ENCODE data around the gene TGOLN2.

The TGOLN2 gene

GRCh38 chr2:85273738-85274731, 53.8 kb downstream of the TGOLN2 start:
- CTCF ChIA-PET: interaction anchor here (1.7 to 14.1 kb wide), 4 partner anchors 8 to 25 kb away, joined by 3 to 114 read pairs (median 14); no protein-coding TSS in a partner anchor
- POLR2A ChIA-PET: no interaction called here
- DNase-seq (ENCODE audit: extremely low spot score): no peak
- no peak for TF ChIP-seq CTCF (IDR thresholded peaks at IDR 0.05; ENCODE audit: control extremely low read depth, extremely low read depth, low read depth, missing control alignments)

- no peak for TF ChIP-seq CTCF (IDR thresholded peaks at IDR 0.05; ENCODE audit: control extremely low read depth, extremely low read depth, low read depth, missing control alignments)
- CTCF ChIA-PET: interaction anchor here (2.9 to 14.1 kb wide), 2 partner anchors 13 to 27 kb away, joined by 20 to 114 read pairs; no protein-coding TSS in a partner anchor
- no peak for DNase-seq (ENCODE audit: extremely low spot score)
- POLR2A ChIA-PET: no interaction called here
Observed at GRCh38 chr2:85272357-85272756, 55.4 kb downstream of the TGOLN2 start.

- CTCF ChIA-PET: interaction anchor here (0.9 to 14.1 kb wide), 5 partner anchors 15 to 376 kb away, joined by 3 to 114 read pairs (median 4); no protein-coding TSS in a partner anchor
- no peak for DNase-seq (ENCODE audit: extremely low spot score)
- no peak for TF ChIP-seq CTCF (IDR thresholded peaks at IDR 0.05; ENCODE audit: control extremely low read depth, extremely low read depth, low read depth, missing control alignments)
- POLR2A ChIA-PET: no interaction called here
Observed at GRCh38 chr2:85269959-85270358, 57.8 kb downstream of the TGOLN2 start.

Measured in GM10248 (cell line).